ENCODE measurements around the gene TRIM15.

DNA sequence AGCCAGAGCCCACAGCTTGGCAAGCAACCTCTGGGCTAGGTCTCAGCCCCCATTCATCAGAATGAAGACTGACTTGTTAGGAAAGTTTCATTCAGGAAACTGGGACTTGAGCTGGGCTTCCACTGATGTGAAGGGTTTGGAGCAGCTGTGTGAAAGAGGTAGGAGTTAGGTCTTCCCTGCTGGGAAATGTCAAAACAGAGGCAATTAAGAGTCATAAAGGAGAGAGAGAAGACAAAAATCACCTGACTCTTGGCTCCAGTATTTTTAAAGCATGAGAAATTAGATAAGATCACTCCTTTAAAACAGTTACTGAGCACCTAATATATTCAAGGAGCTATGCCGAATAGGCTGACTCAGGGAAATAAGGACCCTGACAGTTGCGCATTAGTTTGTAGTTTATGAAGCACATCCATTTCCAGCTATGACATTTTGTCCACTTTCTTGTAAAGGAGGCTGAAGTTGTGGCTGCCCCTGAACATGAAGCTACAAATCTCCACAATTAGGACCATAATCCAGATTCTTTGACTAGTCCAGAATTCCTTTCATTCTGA, 31.3 kb upstream of the TRIM15 start:
- no peak for TF ChIP-seq ZNF362 (tag by site-specific recombination; IDR thresholded peaks at IDR 0.05)
- TF ChIP-seq, protein P1, sequence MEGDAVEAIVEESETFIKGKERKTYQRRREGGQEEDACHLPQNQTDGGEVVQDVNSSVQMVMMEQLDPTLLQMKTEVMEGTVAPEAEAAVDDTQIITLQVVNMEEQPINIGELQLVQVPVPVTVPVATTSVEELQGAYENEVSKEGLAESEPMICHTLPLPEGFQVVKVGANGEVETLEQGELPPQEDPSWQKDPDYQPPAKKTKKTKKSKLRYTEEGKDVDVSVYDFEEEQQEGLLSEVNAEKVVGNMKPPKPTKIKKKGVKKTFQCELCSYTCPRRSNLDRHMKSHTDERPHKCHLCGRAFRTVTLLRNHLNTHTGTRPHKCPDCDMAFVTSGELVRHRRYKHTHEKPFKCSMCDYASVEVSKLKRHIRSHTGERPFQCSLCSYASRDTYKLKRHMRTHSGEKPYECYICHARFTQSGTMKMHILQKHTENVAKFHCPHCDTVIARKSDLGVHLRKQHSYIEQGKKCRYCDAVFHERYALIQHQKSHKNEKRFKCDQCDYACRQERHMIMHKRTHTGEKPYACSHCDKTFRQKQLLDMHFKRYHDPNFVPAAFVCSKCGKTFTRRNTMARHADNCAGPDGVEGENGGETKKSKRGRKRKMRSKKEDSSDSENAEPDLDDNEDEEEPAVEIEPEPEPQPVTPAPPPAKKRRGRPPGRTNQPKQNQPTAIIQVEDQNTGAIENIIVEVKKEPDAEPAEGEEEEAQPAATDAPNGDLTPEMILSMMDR (tag by site-specific recombination; IDR thresholded peaks at IDR 0.05), result no peak
- TF ChIP-seq ZNF121 (tag by site-specific recombination; IDR thresholded peaks at IDR 0.05), result no peak
- no peak for TF ChIP-seq ZNF274 (IDR thresholded peaks at IDR 0.05; ENCODE audit: low read length)
- no peak for TF ChIP-seq ZNF274 (tag by site-specific recombination; IDR thresholded peaks at IDR 0.05; ENCODE audit: borderline replicate concordance)
- TF ChIP-seq ZNF311 (tag by site-specific recombination; IDR thresholded peaks at IDR 0.05; ENCODE audit: borderline replicate concordance), result no peak
- TF ChIP-seq ZNF146 (tag by site-specific recombination; IDR thresholded peaks at IDR 0.05), result no peak
- no peak for TF ChIP-seq ZNF549 (tag by site-specific recombination; IDR thresholded peaks at IDR 0.05)
- no peak for TF ChIP-seq ZFP3 (tag by site-specific recombination; IDR thresholded peaks at IDR 0.05; ENCODE audit: low read depth)
- TF ChIP-seq ZSCAN5A (tag by site-specific recombination; IDR thresholded peaks at IDR 0.05), result no peak

All from HEK293 (cell line).